DND-41 (cell line): ENCODE data around the gene KRTAP10-5.
"Not testable (repeated sequence)": the region's sequence is repeated elsewhere in the genome, so short reads cannot be mapped to it uniquely, and the experiment has no call there.

Experiments used
- EZH2 ChIP-seq: IDR thresholded peaks from 3 replicates; pipeline ENCODE4 v1.6.1; 2012; ENCODE audit warnings: borderline replicate concordance, low read depth, mild to moderate bottlenecking, moderate library complexity, low read length, inconsistent platforms; ENCODE audit not compliant: severe bottlenecking
- TF ChIP-seq, protein P1 (sequence below): IDR thresholded peaks from 2 replicates; pipeline ENCODE4 v1.5.1; 2012; ENCODE audit warnings: borderline replicate concordance, low read length, moderate library complexity, mild to moderate bottlenecking; ENCODE audit not compliant: poor library complexity, severe bottlenecking; ENCODE audit errors: extremely low read depth

- TF ChIP-seq, protein P1, sequence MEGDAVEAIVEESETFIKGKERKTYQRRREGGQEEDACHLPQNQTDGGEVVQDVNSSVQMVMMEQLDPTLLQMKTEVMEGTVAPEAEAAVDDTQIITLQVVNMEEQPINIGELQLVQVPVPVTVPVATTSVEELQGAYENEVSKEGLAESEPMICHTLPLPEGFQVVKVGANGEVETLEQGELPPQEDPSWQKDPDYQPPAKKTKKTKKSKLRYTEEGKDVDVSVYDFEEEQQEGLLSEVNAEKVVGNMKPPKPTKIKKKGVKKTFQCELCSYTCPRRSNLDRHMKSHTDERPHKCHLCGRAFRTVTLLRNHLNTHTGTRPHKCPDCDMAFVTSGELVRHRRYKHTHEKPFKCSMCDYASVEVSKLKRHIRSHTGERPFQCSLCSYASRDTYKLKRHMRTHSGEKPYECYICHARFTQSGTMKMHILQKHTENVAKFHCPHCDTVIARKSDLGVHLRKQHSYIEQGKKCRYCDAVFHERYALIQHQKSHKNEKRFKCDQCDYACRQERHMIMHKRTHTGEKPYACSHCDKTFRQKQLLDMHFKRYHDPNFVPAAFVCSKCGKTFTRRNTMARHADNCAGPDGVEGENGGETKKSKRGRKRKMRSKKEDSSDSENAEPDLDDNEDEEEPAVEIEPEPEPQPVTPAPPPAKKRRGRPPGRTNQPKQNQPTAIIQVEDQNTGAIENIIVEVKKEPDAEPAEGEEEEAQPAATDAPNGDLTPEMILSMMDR = not testable (repeated sequence)
- TF ChIP-seq EZH2 = not testable (repeated sequence)
These were observed 47.4 kb upstream of the KRTAP10-5 start for GRCh38 chr21:44627831-44628233.
